HG03520 (cell line): ENCODE results near the gene TRERF1.
A peak's percentile ranks its signal among the peaks of the same experiment; 100 is the strongest.

Experiments used
- ATAC-seq: cut with Tn5 transposase; IDR thresholded peaks from one replicate; pipeline ENCODE4 v1.9.1; 2021; ENCODE audit warnings: mild to moderate bottlenecking, moderate library complexity; ENCODE audit not compliant: unreplicated experiment

TRERF1 gene

DNA sequence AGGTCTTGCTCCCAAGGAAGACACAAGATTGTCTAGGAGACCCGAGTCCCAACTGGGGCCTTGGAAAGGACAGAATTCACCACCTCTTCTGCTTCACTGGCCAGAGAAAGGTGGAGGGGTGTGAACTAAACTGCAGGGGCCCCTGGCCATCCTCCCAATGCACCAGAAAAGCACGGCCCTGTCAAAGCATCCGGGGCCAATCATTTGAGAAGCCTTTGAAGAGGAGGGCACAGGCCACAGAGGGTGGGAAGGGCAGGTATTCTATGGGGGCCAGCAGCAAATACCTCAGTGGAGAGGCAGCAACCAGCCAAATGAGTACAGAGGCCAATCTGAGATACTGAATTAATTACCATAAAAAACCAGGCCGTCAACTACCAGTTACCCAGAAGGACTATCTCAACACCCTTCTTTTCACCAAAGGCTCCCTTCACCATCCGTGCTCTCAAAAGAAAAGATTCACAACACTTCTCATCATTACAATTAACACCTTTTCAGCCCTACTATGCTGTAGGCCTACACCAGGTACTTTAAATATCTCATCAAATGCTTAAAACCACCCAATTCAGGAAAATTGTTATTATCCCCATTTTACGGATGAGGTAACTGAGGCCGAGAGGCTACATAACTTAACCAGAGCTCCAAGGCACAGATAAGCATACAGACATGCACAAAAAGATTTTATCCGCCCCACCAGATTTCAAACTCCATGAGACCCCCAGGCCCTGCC is 50.7 kb downstream of the TRERF1 start:
- ATAC-seq: no peak

DNA sequence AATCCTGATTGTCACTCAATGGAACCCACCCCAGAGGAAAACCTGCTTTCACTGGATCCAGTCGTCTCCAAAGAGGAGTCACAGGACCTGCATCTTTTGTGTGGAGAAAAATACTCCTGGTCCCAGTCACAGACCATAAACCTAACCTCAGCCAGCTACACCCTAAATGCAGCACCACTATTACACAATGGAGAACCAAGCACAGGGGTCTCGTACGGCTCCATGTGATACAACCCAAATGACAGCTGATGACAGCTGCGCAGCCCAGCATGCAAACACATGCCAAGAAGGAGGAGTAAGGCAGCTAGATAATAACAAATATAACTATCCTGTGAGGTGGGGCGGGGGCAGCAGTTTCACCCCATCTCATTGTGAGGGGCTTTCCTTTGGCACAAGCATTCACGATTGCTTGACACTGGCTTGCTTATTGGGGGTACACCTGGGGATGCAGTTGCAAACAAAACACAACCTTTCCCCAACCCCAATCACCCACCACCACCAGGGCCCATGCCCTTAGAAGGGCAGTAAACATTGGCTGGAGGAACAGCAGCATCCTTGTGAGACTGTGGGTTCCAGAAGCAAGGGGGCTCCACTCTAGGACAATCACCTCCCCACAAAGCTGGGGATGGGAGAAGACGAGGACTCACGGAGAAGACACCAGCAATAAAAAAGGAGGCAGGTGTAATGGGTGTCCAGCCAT is 51.5 kb downstream of the TRERF1 start:
- no peak for ATAC-seq

DNA sequence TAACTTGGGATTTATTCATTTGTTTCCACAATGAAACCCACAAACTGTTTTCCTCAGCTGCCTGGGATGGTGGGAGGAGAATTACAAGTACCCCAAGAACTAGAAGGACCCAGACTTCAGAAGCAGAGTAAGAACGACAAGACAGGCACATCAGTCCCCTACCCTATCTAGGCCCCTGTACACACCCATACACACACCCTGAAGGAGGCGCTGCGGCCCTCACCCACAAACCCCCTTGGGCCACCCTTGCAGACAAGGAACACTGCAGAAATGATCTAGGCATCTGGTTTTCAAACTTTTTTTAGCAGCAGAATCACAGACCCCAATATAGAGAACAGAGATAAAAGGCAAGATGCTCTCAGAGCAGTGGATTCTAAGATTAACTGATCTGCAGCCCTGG is 55.0 kb downstream of the TRERF1 start:
- ATAC-seq: no peak

DNA sequence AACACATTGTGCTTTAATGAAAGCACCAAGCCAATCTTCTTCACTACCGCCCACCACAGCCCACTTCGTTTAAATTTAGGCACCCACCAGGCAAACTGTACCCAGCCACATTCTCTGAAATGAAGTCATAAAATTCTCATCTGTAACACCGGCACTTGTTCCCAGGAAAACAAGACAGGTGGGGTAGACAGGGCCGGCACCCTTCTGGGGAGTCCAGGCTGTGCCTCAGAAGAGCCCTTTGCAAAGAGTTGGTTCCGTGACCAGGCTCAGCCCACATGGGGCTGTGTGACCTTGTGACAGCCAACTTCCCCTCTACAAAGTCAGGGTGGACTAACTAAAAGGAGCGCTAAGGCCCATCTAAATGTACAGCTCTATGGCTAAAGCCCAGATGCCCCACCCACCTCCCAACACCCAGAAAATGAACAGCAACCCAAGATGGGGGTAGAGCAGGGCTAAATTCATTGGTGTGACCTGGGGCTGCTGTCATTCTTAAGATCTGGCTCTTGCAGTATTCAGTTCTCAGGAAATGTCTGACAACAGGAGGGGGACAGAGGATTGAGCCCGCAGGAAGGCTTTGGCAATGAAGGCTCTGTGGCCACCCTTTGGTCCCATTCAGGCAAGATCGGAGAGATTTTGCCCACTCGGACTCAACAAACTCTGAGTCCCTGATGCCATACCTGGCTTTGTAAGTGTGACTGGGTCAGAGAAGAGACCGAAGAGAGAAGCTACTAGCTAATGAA is 56.7 kb downstream of the TRERF1 start:
- no peak for ATAC-seq

DNA sequence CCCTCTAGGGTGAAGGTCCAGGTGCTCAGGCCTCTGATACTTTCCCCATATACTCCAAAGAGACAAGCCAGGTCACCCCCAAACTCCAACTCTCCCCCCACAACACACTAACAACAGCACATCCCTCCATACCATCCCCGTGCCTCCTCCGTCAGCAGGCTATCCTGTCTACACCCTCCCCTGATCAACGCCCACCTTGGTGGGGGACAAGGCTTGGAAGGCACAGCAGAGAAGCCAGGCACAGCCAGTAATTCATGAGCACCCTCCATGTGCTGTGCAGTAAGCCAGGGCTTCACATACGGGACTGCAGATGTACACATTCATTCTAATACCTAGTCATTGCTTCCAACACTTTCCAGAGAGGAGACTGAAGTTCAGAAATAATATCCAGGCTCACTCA is 57.6 kb downstream of the TRERF1 start:
- no peak for ATAC-seq

DNA sequence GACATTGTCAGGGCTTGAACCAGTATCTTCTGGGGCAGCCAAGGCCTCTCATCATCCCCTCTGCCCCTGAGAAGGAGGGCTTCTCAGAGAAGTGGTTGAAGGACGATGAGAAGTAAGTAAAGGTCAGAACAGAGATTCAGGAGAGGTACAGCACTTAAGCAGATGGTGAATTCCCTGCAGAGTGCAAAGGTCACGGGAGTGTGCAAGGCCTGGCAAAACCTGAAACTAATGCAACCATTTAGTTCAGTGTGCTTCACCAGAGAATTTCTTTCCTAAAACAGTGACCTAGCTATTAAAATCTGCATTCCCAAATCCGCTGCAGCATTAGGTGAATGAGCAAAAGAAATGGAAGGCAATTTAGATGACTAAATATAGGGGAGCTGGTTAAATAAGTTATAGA is 58.4 kb downstream of the TRERF1 start:
- no peak for ATAC-seq

DNA sequence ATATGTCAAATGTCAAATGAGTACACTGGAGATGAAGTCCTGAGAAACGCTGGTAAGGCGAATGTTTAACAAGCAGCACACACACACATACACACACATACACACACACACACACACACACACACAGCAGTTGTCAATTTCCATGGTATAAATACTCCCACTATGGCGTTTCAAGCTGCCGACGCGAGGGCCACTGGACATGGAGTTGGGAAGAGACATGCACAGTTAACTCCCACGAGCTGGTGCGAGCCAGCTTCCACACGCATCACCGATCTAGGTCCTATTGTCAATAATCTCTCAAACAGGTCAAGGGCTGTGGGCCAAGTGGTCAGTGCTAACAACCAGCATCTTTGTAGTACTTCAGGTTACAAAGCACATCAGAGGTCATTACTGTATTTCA is 58.9 kb downstream of the TRERF1 start:
- ATAC-seq: no peak

DNA sequence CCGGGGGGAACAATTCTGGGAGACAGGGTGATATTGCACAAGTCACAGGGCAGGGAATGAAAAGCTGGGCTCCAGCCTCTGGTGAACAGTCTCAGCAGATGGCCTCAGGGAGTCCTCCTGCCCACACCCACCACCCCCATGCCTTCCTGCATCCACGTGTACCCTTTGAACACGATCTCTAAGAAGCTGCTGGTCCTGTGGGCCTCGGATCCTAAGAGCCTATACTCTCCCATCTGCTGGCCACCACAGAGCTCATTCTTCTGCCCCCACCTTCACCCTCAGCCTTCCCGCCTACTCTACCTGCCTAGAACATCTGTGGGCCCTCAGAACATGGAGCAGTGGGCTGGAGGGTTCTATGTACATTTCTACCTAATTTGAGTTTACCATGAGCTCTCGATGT is 60.3 kb downstream of the TRERF1 start:
- no peak for ATAC-seq

DNA sequence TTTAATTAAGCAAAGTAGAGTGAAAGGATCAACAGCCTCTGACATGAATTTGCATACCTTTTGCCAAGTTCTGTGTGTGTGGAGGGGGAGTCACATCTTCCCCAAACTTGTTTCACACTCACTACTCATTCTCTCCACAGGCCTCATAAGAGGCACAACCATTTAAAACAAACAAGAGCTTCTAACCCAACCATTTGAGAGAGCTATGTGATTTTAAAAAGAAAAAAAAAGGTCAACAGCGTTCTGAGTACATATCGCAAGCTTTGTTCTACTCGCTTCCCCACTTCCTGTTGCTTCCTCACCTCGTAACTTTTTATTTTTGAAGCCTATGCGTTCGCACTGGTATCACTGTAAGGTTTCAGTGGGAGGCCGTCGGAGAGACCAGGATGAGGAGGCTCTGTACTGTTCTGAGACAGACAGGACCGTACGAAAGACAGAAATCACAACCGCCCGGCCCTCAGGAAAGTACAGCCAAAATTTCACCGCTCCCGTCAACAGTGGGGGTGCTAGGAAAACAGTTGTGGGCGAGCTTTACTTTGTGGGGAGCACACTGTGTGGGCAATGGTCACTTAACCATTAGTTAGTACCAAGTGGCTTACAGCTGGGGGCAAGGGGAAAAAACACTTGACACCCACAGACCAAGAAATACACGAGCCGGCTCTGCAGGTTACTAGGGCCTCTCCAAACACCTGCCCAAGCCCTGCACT is 61.3 kb downstream of the TRERF1 start:
- peak; percentile 56 for ATAC-seq

DNA sequence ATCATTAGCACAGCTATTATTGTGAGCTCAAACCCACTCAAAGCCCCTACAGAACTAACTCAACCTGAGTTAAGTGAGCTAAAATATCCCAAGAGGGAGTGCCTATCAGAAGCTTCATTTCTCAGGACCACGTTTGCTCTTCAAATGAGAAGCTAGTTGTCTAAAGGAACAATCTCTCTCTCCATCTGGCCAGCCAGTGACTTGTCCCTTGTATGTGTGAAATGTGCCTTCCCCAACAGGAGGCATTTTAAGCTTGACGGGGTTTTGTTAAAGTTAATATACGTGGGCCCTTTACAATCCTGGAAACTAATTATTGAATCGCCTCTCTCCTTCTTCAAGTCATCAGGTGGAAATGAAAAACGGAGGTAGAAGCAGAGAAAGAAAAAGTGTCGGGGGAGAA is 62.0 kb downstream of the TRERF1 start:
- ATAC-seq: no peak

DNA sequence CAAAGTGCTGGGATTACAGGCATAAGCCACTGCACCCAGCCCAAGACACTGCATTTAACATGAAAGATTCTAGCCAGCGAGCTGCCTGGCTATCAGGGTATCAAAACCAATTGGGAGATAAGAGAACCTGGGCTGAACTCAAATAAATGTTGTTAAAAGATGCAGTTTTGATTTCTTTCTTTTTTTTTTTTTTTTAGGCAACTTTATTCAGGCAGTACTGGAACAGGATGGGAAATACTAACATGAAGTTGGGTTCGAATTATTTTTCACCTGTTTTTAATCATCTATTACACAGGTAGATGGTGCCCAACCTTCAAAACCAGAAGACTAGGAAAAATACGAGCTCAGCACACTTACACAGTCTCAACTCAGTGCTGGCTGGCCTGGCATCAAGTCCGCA is 63.7 kb downstream of the TRERF1 start:
- ATAC-seq: no peak

DNA sequence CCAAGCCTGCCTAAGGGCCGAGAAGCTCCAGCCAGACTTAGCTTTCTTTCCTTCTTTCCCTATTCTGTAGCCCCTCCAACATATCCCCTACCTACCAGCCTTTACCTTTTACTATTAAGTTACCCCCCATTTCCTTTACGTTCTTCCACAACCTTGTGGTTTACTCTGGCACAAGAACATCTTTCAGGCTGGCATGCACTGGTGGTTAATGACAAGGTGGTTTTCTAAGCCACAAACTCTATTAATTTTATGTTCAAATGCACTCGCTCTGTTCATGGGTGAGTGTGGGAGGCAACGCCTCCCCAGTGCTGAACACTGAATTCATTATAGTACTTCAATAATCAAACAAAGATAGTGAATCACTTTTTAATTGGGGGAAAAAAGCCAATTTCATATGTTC is 64.4 kb downstream of the TRERF1 start:
- no peak for ATAC-seq

DNA sequence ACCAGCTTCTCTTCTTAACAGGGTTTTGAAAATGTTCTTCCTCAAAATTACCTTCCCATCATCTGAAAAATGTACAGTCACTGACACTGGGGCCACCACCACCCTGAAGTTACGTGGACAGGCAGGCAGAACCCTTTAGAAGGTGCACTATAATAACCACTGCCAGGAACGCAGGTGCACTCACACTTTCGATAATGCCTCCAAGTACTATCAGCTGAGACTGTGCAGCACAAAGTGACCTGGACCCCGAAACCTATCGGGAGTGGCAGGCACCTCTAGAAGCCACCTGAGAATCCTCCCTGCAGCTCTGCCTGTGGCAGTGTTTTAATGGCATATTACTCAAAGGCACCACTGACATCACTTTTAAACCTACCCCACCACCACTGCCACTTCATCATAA is 66.4 kb downstream of the TRERF1 start:
- no peak for ATAC-seq

DNA sequence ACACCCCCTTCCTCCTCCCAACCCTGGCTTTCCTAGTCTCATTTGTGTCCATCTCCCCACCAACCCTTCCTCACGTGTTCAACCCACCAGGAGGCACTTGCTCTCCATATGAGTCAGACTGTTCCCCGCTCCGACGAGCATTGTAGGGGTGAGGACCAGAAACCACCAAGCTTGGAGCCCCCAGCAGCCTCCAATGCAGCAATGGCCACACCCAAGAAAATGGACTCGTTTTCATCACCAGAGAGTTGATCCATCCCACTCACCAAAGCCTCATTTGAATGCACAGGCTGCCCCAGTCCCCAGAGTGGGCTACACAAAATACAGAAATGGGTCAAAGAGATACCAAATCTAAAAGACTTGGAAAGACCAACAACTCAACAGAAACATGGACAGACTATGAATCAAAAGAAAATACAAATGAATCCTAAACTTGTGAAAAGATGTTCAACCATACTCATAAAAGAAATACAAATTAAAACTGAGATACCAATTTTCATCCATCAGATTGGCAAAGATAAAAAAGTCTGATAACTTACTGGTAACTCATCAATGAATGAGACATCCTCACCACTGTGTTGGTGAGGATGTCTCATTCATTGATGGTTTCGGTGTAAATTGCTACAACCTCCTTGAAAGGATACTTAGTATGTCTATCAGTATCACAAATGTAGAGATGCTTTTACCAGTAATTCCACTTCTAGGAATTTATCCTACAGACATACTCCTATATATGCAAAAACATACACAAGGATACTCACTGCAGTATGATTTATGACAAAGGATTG is 68.1 kb downstream of the TRERF1 start:
- ATAC-seq: no peak

DNA sequence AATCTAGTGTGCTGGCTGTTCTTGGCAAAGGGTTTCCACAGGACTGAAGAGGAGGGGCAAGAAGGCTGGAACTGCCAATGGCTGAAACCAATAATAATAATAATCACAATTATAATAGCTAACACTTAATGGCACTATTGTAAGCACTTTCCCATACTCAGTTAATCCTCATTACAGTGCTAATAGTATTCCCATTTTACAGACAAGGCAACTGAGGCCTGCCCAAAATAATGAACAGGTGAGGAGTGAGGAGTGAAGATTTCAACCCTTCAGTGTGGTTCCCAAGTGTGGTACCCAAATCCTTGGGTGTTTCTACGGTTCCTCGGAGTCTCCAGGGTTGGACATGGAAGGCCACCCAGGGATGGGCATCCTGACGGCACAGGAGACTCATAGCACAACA is 69.9 kb downstream of the TRERF1 start:
- no peak for ATAC-seq

DNA sequence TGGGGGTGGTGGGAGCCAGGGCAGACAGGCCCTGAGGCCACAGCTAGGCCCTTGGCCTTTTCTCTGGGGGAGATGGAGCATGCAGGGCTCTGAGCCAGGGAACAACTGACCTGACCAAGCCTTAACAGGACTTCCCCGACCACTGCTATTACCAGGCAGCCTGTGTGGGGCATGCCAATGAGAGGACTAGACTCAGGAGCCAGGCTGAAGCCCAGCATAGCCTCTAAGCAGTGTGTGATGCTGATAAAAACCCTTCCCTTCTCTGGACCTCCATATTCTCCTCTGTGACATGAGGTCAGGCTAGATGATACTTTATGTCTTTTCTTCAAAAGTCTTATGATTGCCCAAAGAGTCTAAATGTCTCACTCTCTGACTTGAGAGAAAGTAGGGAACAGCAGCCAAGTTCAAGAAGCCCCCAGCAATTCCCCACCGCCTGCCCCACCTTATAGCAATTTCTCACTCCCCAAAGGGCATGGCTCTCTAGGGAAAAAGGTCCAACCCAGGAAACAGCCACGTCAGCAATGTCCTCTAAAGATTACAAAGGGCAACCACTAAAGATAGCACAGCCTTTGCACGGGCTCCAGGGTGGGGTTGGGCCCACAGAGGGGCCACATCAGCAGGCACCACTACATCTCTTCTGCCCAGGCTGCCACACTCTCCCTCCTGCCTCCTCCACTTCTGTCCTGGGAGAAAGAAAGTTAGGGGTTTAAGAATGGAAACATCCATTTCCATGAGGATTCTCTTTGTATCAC is 71.3 kb downstream of the TRERF1 start:
- ATAC-seq: no peak

DNA sequence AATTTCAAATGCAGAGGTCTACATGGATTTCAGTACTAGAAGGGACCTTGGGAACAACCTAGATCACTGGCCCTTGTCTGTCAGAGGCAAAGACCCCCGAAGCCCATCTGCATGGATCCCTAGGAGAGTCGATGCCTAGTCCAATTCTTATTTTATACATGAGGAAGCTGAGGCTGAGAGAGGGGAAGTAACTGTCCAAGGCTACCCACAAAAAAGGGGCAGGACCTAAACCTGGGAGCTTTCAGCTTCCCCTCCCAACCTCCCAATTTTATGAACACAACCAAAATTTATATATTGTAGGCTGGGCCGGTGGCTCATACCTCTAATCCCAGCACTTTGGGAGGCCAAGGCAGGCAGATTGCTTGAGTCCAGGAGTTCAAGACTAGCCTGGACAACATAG is 73.2 kb downstream of the TRERF1 start:
- ATAC-seq: no peak

DNA sequence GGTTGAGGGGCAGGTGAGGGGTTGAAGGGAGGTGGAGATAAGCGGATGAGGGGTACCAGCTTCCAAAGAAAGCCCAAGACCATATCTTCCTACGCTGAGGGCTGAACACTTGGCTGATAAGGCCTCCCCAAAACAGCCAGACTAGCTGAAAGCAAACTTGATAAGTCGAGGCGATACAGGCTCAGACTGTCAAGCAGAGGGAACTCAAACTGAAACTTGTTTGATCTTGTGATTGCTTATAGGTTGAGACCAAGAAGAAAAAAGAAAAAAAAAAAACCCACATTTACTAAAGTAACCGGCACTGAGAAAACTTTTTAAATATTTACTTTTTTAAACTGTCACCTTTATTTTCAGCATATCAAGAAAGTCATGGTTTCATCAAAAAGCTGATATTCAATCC is 73.6 kb downstream of the TRERF1 start:
- ATAC-seq: no peak

DNA sequence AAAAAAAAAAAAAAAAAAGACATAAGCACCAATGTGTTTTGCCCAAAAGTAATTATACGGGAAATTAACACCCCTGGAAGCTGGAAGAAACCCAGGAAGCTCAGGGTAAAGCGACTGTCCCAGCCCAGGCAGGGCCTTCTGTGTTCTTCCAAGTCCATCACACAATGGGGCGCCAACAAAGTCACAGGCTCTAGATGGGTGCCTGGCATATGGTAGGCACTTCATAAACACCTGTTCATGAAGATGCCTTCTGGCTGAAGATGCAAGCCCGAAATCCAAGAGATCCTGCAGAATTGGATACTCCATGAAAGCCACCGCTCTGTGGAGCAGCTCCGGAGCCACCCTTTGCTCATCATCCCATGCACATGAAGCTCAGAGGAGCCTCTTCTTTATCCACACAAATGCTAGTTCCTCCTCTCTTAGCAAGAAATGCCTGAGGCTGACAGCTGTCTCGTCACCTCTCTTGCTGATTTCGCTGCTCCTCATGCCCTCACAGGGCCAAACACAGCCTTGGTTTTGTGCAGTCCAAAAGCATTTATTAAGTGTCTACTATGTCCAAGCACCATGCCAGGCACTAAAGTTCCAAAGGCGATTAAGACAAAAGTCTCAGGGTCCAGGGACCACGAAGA is 76.6 kb downstream of the TRERF1 start:
- no peak for ATAC-seq
